A549 (cell line): ENCODE results near the gene SHC3.
A peak's percentile ranks its signal among the peaks of the same experiment; 100 is the strongest.

ENCODE experiments used
- BHLHE40 ChIP-seq: IDR thresholded peaks from 2 replicates; pipeline ENCODE4 v1.6.1; 2012; ENCODE audit warnings: low read depth, low read length, inconsistent platforms
- FOSL2 ChIP-seq, 2 experiments: fragments of 450-650 bp in 1 of 2; fragments of >200 bp in 1 of 2; sonication (Bioruptor Twin) in 1 of 2; formaldehyde crosslinking; IDR thresholded peaks; 2 replicates each; pipeline versions ENCODE4 v1.5.0 to v1.6.1; 2016 to 2020; ENCODE audit warnings: mild to moderate bottlenecking in 1 of 2, moderate library complexity in 1 of 2
- KDM1A ChIP-seq: fragments of 200-600 bp; sonication (generic); IDR thresholded peaks from 2 replicates; pipeline ENCODE4 v1.6.1; 2016; ENCODE audit warnings: low read depth, mild to moderate bottlenecking
- MAFK ChIP-seq: fragments of 450-650 bp; IDR thresholded peaks from 2 replicates; pipeline ENCODE4 v1.6.1; 2014; ENCODE audit not compliant: partially characterized antibody
- MAZ ChIP-seq: fragments of 150-350 bp; IDR thresholded peaks from 2 replicates; pipeline ENCODE4 v1.6.1; 2014; ENCODE audit warnings: antibody characterized with exemption, low read depth, low read length, borderline replicate concordance
- POLR2AphosphoS2 ChIP-seq: conservative IDR thresholded peaks from 2 replicates; pipeline ENCODE4 v1.6.1; 2012; ENCODE audit warnings: low read length, improper control_type of control experiment, inconsistent platforms
- RAD21 ChIP-seq, 2 experiments: fragments of >200 bp in 1 of 2; sonication (Bioruptor Twin) in 1 of 2; formaldehyde crosslinking in 1 of 2; IDR thresholded peaks in 1 of 2; conservative IDR thresholded peaks in 1 of 2; 2 replicates in 1 of 2; 3 replicates in 1 of 2; pipeline ENCODE4 v1.6.1; 2012 to 2018; ENCODE audit warnings: inconsistent platforms in 1 of 2
- REST ChIP-seq: fragments of 200-600 bp; sonication (generic); IDR thresholded peaks from 2 replicates; pipeline ENCODE4 v1.6.1; 2016; ENCODE audit warnings: antibody characterized with exemption, mild to moderate bottlenecking, moderate library complexity
- RFX5 ChIP-seq: fragments of 450-650 bp; IDR thresholded peaks from 2 replicates; pipeline ENCODE4 v1.7.1; 2014; ENCODE audit warnings: antibody characterized with exemption, mild to moderate bottlenecking, moderate library complexity
- TF ChIP-seq, protein P1 (sequence below): IDR thresholded peaks from 2 replicates; pipeline ENCODE4 v1.6.1; 2012
- TF ChIP-seq, protein P2 (sequence below): fragments of >200 bp; sonication (Bioruptor Twin); formaldehyde crosslinking; IDR thresholded peaks from 3 replicates; pipeline ENCODE4 v1.5.1; 2016

GRCh38 chr9:89185980-89186379 lies 7.4 kb upstream of the SHC3 start:
- peak; percentile 78; the same call in 1 of the 2 replicates for TF ChIP-seq REST
- TF ChIP-seq, protein P1, sequence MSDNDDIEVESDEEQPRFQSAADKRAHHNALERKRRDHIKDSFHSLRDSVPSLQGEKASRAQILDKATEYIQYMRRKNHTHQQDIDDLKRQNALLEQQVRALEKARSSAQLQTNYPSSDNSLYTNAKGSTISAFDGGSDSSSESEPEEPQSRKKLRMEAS: no peak
- no peak for TF ChIP-seq MAFK
- TF ChIP-seq FOSL2 (IDR thresholded peaks at IDR 0.05): no peak
- TF ChIP-seq FOSL2 (CRISPR knock-in tag; IDR thresholded peaks at IDR 0.05): no peak
- TF ChIP-seq BHLHE40: no peak
- TF ChIP-seq, protein P2, sequence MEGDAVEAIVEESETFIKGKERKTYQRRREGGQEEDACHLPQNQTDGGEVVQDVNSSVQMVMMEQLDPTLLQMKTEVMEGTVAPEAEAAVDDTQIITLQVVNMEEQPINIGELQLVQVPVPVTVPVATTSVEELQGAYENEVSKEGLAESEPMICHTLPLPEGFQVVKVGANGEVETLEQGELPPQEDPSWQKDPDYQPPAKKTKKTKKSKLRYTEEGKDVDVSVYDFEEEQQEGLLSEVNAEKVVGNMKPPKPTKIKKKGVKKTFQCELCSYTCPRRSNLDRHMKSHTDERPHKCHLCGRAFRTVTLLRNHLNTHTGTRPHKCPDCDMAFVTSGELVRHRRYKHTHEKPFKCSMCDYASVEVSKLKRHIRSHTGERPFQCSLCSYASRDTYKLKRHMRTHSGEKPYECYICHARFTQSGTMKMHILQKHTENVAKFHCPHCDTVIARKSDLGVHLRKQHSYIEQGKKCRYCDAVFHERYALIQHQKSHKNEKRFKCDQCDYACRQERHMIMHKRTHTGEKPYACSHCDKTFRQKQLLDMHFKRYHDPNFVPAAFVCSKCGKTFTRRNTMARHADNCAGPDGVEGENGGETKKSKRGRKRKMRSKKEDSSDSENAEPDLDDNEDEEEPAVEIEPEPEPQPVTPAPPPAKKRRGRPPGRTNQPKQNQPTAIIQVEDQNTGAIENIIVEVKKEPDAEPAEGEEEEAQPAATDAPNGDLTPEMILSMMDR: no peak
- no peak for TF ChIP-seq RFX5
- no peak for TF ChIP-seq MAZ
- TF ChIP-seq POLR2AphosphoS2: no peak
- TF ChIP-seq KDM1A: no peak
- no peak for TF ChIP-seq RAD21 (conservative IDR thresholded peaks at IDR 0.05 in 1 of 2, IDR thresholded peaks at IDR 0.05 in 1 of 2)
